ENCODE results near the gene C1QTNF12.
"Not testable (repeated sequence)": the region's sequence is repeated elsewhere in the genome, so short reads cannot be mapped to it uniquely, and the experiment has no call there.

C1QTNF12 gene

DNA sequence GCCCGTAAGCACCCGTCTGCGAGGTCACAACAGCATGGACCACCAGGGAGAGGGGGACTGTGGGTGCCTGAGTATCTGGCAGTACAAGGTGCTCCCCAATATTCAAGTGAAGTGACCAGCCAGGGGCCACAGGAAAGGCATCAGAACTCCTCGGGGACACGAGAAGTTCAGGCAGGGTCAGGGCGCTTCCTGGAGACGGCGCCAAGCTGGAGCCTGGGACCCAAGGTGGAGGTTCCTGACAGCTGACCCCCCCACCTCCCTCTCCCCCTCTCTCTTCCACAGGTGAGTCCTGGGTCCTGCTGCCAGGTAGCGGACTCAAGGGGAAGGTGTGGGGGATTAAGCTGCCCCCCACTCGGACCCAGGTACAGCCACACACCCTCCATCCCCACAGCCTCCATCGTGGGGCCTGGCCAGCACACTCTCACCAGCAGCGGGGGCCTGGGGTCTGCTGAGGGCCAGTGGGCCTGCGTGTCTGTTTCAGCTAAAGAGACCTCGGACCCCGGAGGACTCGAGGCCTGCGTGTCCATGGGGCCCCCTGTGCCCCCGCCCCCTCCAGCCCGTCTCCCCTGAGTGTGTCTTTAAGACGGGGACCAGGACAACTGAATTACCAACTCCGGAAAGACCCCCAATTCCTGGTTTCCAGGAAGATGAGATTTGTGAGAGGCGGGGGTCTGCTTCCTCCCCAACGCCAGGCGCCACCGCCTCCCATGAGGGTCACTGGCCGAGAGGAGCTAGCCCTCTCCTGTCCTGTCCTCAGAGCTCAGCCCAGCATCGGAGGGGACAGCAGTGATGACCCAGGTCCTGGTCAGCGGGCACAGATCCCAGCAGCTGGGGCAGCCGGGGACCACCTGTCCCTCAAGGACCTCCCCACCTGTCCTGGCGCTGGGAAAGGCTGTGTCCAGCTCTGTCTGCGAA lies 46.3 kb downstream of the C1QTNF12 start:
- no peaks in the 10 kb centered on the region for H3K36me3 ChIP-seq (ENCODE audit: control insufficient read depth in 5 of 5, insufficient read depth in 5 of 5, low read length in 5 of 5)
- no peak overlapping the region for H3K27ac ChIP-seq (ENCODE audit: low read depth, low read length)
- H3K4me3 ChIP-seq (ENCODE audit: low read depth in 1 of 5, low read length in 5 of 5), result peak overlapping the region in 2 of 5 donors; percentile 44 to 45
- peaks cover 0 to 12% (median 0%) of the 10 kb centered on the region in 5 donors for H3K4me1 ChIP-seq (ENCODE audit: control insufficient read depth in 5 of 5, insufficient read depth in 5 of 5, low read length in 5 of 5)
- peaks cover 9 to 24% (median 16%) of the 10 kb centered on the region in 5 donors for H3K27me3 ChIP-seq (ENCODE audit: control insufficient read depth in 5 of 5, insufficient read depth in 4 of 5, low read length in 5 of 5)
- peaks cover 0 to 5% (median 2%) of the 10 kb centered on the region in 5 donors for H3K9me3 ChIP-seq (ENCODE audit: control insufficient read depth in 5 of 5, low read length in 5 of 5)
- H3K9ac ChIP-seq (ENCODE audit: low read length in 5 of 5), result peak overlapping the region in 1 of 5 donors; percentile 14

DNA sequence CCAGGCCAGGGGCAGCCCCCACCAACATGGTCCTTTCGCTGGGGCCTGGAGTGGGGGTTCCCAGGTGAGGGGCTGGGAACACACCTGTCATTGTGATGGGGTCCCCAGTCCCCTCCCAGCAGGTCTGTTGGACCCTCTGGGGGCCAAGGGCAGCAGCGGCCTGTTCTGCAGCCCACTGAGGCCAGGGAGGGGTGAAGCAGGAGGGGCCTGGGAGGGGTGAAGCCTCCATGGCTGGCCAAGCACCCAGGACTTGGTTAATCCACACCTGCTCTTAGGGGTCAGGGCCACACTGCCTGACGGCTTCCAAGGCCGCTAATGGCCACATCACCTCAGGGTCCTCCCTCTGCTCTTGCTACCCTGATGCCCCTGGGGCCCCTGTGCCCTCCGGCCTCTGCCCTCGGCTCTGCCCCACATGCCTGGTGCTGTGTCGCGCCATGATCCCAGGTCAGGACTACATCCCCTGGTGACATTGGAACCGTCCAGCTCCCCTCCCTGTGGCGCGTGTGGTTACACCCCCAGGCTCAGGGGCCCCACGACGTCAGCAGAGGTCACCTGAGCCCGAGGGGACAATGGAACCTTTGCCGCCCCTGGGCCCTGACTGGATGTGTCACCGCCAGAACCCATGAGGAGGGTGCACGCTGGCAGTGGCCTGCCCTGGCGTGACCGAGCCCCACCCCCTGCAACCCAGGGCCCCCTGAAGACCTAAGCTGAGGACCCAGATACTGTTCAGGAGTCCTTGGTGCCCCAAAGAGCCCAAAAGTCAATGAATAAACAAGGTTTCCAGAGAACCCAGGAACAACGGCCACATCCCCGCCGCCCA lies 47.2 kb downstream of the C1QTNF12 start:
- peaks cover 0 to 12% (median 0%) of the 10 kb centered on the region in 5 donors for H3K4me1 ChIP-seq (ENCODE audit: control insufficient read depth in 5 of 5, insufficient read depth in 5 of 5, low read length in 5 of 5)
- H3K27ac ChIP-seq (ENCODE audit: low read depth, low read length), result no peak overlapping the region
- peaks cover 2 to 10% (median 9%) of the 10 kb centered on the region in 5 donors for H3K9me3 ChIP-seq (ENCODE audit: control insufficient read depth in 5 of 5, low read length in 5 of 5)
- no peaks in the 10 kb centered on the region for H3K36me3 ChIP-seq (ENCODE audit: control insufficient read depth in 5 of 5, insufficient read depth in 5 of 5, low read length in 5 of 5)
- H3K4me3 ChIP-seq (ENCODE audit: low read depth in 1 of 5, low read length in 5 of 5), result no peak overlapping the region
- peaks cover 7 to 18% (median 11%) of the 10 kb centered on the region in 5 donors for H3K27me3 ChIP-seq (ENCODE audit: control insufficient read depth in 5 of 5, insufficient read depth in 4 of 5, low read length in 5 of 5)
- H3K9ac ChIP-seq (ENCODE audit: low read length in 5 of 5), result no peak overlapping the region

DNA sequence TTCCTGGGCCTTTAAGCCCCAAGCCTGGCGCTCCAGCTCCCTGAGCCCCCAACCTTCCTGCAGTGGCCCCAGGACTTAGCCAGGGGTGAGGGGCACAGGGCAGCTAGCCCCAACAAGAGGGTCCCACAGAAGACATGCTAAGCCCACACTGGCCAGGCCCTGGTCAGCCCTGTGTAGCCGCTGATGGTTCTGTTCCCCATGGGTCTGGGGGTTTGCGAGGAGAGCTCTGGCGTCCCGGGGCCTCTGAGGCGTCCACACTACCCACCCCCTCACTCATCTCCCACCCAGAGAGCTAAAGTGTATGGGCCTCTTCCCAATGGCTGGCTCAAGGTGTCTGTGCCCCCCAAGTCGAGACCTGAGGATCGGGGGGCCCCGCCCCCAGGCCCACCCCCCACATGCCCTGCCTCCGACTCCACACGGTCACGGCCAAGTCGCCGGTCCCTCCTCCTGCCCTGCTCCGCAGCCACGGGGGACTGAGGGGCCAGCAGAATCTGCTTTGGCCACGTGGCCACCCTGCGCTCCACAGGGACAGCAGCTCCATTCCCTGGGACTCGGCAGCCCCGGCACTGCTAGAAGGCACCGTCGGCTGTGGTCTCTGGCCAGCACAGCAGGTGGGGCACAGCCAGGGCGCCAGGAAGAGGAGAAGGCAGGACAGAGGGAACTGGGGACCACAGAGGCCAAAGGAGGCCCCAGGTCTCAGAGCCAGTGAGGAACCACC lies 47.9 kb downstream of the C1QTNF12 start:
- H3K36me3 ChIP-seq (ENCODE audit: control insufficient read depth in 5 of 5, insufficient read depth in 5 of 5, low read length in 5 of 5), result no peaks in the 10 kb centered on the region
- H3K4me3 ChIP-seq (ENCODE audit: low read depth in 1 of 5, low read length in 5 of 5), result no peak overlapping the region
- peaks cover 3 to 15% (median 7%) of the 10 kb centered on the region in 5 donors for H3K27me3 ChIP-seq (ENCODE audit: control insufficient read depth in 5 of 5, insufficient read depth in 4 of 5, low read length in 5 of 5)
- H3K9ac ChIP-seq (ENCODE audit: low read length in 5 of 5), result no peak overlapping the region
- H3K27ac ChIP-seq (ENCODE audit: low read depth, low read length), result no peak overlapping the region
- peaks cover 0 to 12% (median 0%) of the 10 kb centered on the region in 5 donors for H3K4me1 ChIP-seq (ENCODE audit: control insufficient read depth in 5 of 5, insufficient read depth in 5 of 5, low read length in 5 of 5)
- H3K9me3 ChIP-seq (ENCODE audit: control insufficient read depth in 5 of 5, low read length in 5 of 5), result peaks cover 2 to 13% (median 11%) of the 10 kb centered on the region in 5 donors

GRCh38 chr1:1197551-1198422 lies 48.7 kb downstream of the C1QTNF12 start:
- Histone ChIP-seq H3K27me3 (ENCODE audit: control insufficient read depth in 5 of 5, insufficient read depth in 4 of 5, low read length in 5 of 5) (peaks cover 2 to 11% (median 3%) of the 10 kb centered on the region in 5 donors), H3K27ac (ENCODE audit: low read depth, low read length) (no peak overlapping the region), H3K4me3 (ENCODE audit: low read depth in 1 of 5, low read length in 5 of 5) (no peak overlapping the region), H3K36me3 (ENCODE audit: control insufficient read depth in 5 of 5, insufficient read depth in 5 of 5, low read length in 5 of 5) (no peaks in the 10 kb centered on the region), H3K9ac (ENCODE audit: low read length in 5 of 5) (no peak overlapping the region), H3K4me1 (ENCODE audit: control insufficient read depth in 5 of 5, insufficient read depth in 5 of 5, low read length in 5 of 5) (peaks cover 0 to 12% (median 0%) of the 10 kb centered on the region in 5 donors), H3K9me3 (ENCODE audit: control insufficient read depth in 5 of 5, low read length in 5 of 5) (peaks cover 2 to 13% (median 11%) of the 10 kb centered on the region in 5 donors)

GRCh38 chr1:1197188-1197500 lies 49.4 kb downstream of the C1QTNF12 start:
- peaks cover 2 to 13% (median 11%) of the 10 kb centered on the region in 5 donors for H3K9me3 ChIP-seq (ENCODE audit: control insufficient read depth in 5 of 5, low read length in 5 of 5)
- H3K4me1 ChIP-seq (ENCODE audit: control insufficient read depth in 5 of 5, insufficient read depth in 5 of 5, low read length in 5 of 5), result peaks cover 0 to 12% (median 0%) of the 10 kb centered on the region in 5 donors
- H3K27ac ChIP-seq (ENCODE audit: low read depth, low read length), result no peak overlapping the region
- no peaks in the 10 kb centered on the region for H3K36me3 ChIP-seq (ENCODE audit: control insufficient read depth in 5 of 5, insufficient read depth in 5 of 5, low read length in 5 of 5)
- H3K27me3 ChIP-seq (ENCODE audit: control insufficient read depth in 5 of 5, insufficient read depth in 4 of 5, low read length in 5 of 5), result peaks cover 0 to 9% (median 3%) of the 10 kb centered on the region in 5 donors
- H3K9ac ChIP-seq (ENCODE audit: low read length in 5 of 5), result no peak overlapping the region
- H3K4me3 ChIP-seq (ENCODE audit: low read depth in 1 of 5, low read length in 5 of 5), result no peak overlapping the region

- H3K9me3 ChIP-seq (ENCODE audit: control insufficient read depth in 5 of 5, low read length in 5 of 5), result peaks cover 2 to 13% (median 11%) of the 10 kb centered on the region in 5 donors
- H3K36me3 ChIP-seq (ENCODE audit: control insufficient read depth in 5 of 5, insufficient read depth in 5 of 5, low read length in 5 of 5), result no peaks in the 10 kb centered on the region
- H3K27ac ChIP-seq (ENCODE audit: low read depth, low read length), result no peak overlapping the region
- H3K4me1 ChIP-seq (ENCODE audit: control insufficient read depth in 5 of 5, insufficient read depth in 5 of 5, low read length in 5 of 5), result peaks cover 0 to 12% (median 0%) of the 10 kb centered on the region in 5 donors
- no peak overlapping the region for H3K4me3 ChIP-seq (ENCODE audit: low read depth in 1 of 5, low read length in 5 of 5)
- H3K9ac ChIP-seq (ENCODE audit: low read length in 5 of 5), result no peak overlapping the region
- peaks cover 0 to 9% (median 3%) of the 10 kb centered on the region in 5 donors for H3K27me3 ChIP-seq (ENCODE audit: control insufficient read depth in 5 of 5, insufficient read depth in 4 of 5, low read length in 5 of 5)
Measured at GRCh38 chr1:1196431-1197187, 49.9 kb downstream of the C1QTNF12 start.

DNA sequence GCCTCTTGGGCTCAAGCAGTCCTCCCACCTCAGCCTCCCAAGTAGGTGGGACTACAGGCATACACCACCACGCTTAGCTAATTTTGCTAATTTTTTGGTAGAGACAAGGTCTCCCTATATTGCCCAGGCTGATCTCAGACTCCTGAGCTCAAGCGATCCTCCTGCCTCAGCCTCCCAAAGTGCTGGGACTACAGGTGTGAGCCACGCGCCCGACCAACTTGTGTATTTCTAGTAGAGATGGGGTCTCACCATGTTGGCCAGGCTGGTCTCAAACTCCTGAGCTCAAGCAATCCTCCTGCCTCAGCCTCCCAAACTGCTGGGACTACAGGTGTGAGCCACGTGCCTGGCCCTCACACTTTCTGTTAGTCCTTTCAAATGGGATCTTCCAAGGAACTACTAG lies 50.8 kb downstream of the C1QTNF12 start:
- not testable (repeated sequence) for H3K27ac ChIP-seq (ENCODE audit: low read depth, low read length); H3K36me3 ChIP-seq (ENCODE audit: control insufficient read depth in 5 of 5, insufficient read depth in 5 of 5, low read length in 5 of 5); H3K4me3 ChIP-seq (ENCODE audit: low read depth in 1 of 5, low read length in 5 of 5); H3K27me3 ChIP-seq (ENCODE audit: control insufficient read depth in 5 of 5, insufficient read depth in 4 of 5, low read length in 5 of 5); H3K9ac ChIP-seq (ENCODE audit: low read length in 5 of 5)
- Histone ChIP-seq H3K4me1 (ENCODE audit: control insufficient read depth in 5 of 5, insufficient read depth in 5 of 5, low read length in 5 of 5) (peaks cover 0 to 12% (median 0%) of the 10 kb centered on the region in 5 donors), H3K9me3 (ENCODE audit: control insufficient read depth in 5 of 5, low read length in 5 of 5) (peaks cover 2 to 13% (median 11%) of the 10 kb centered on the region in 5 donors)

DNA sequence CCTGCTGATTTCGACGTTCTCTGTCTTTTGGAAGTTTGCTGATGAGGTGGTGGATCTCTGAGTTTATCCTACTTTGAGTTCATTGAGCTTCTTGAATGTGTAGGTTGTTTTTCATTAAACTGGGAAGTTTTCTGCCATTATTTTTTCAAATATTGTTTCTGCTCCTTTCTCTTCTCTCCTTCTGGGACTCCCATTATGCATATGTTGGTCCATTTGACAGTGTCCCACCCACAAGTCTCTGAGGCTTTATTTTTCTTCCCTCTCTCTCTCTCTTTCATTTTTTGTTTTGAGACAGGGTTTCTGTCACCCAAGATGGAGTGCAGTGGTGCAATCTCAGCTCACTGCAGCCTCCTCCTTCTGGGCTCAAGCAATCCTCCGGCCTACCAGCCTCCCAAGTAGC lies 51.8 kb downstream of the C1QTNF12 start:
- H3K9ac ChIP-seq (ENCODE audit: low read length in 5 of 5), result no peak overlapping the region
- H3K9me3 ChIP-seq (ENCODE audit: control insufficient read depth in 5 of 5, low read length in 5 of 5), result peaks cover 2 to 13% (median 11%) of the 10 kb centered on the region in 5 donors
- peaks cover 0 to 2% (median 0%) of the 10 kb centered on the region in 5 donors for H3K4me1 ChIP-seq (ENCODE audit: control insufficient read depth in 5 of 5, insufficient read depth in 5 of 5, low read length in 5 of 5)
- no peak overlapping the region for H3K27ac ChIP-seq (ENCODE audit: low read depth, low read length)
- H3K27me3 ChIP-seq (ENCODE audit: control insufficient read depth in 5 of 5, insufficient read depth in 4 of 5, low read length in 5 of 5), result peaks cover 0 to 6% (median 0%) of the 10 kb centered on the region in 5 donors
- H3K36me3 ChIP-seq (ENCODE audit: control insufficient read depth in 5 of 5, insufficient read depth in 5 of 5, low read length in 5 of 5), result no peaks in the 10 kb centered on the region
- H3K4me3 ChIP-seq (ENCODE audit: low read depth in 1 of 5, low read length in 5 of 5), result no peak overlapping the region

Measured in subcutaneous abdominal adipose tissue (tissue), 5 donors.